MM.1S (cell line): Measurements from ENCODE around the gene SAMD13.

Experiments
- DNase-seq: peaks from one replicate; pipeline ENCODE4 v3.0.0-alpha.2; 2015
- H2AFZ ChIP-seq: fragments of 300-600 bp; sonication (generic); 2 replicates; pipeline ENCODE4 v1.6.0; 2016; ENCODE audit warnings: antibody characterized with exemption, low read length
- H3F3A ChIP-seq: fragments of 300-600 bp; sonication (generic); 2 replicates; pipeline ENCODE4 v1.6.1; 2016; ENCODE audit warnings: mild to moderate bottlenecking, antibody characterized with exemption, low read length, moderate library complexity, mixed read lengths; ENCODE audit not compliant: insufficient read depth
- H3K27ac ChIP-seq: fragments of 300-600 bp; sonication (generic); 2 replicates; pipeline ENCODE4 v1.5.1; 2016; ENCODE audit warnings: mild to moderate bottlenecking, low read length
- H3K27me3 ChIP-seq: fragments of 300-600 bp; sonication (generic); replicated peaks from 2 replicates; pipeline ENCODE4 v1.6.0; 2016; ENCODE audit warnings: low read length; ENCODE audit not compliant: insufficient read depth
- H3K36me3 ChIP-seq: fragments of 300-600 bp; sonication (generic); replicated peaks from 2 replicates; pipeline ENCODE4 v1.6.1; 2016; ENCODE audit warnings: mild to moderate bottlenecking, low read length, mixed read lengths; ENCODE audit not compliant: insufficient read depth
- H3K4me1 ChIP-seq: fragments of 300-600 bp; sonication (generic); 2 replicates; pipeline ENCODE4 v1.6.1; 2016; ENCODE audit warnings: low read length, mixed read lengths
- H3K4me2 ChIP-seq: fragments of 300-600 bp; sonication (generic); 2 replicates; pipeline ENCODE4 v1.6.0; 2016; ENCODE audit warnings: low read depth, low read length
- H3K4me3 ChIP-seq: fragments of 300-600 bp; sonication (generic); 2 replicates; pipeline ENCODE4 v1.5.1; 2016; ENCODE audit warnings: low read length, mixed read lengths
- H3K79me2 ChIP-seq: fragments of 300-600 bp; sonication (generic); 2 replicates; pipeline ENCODE4 v1.6.1; 2016; ENCODE audit warnings: mixed run types, low read length, mixed read lengths
- H3K9ac ChIP-seq: fragments of 300-600 bp; sonication (generic); 2 replicates; pipeline ENCODE4 v1.6.1; 2016; ENCODE audit warnings: low read length, mixed read lengths
- H3K9me2 ChIP-seq: fragments of 300-600 bp; sonication (generic); replicated peaks from 2 replicates; pipeline ENCODE4 v1.6.1; 2016; ENCODE audit warnings: mild to moderate bottlenecking, low read length, mixed read lengths; ENCODE audit not compliant: insufficient read depth
- H3K9me3 ChIP-seq: fragments of 300-600 bp; sonication (generic); replicated peaks from 2 replicates; pipeline ENCODE4 v1.6.1; 2016; ENCODE audit warnings: mild to moderate bottlenecking, low read length, mixed read lengths; ENCODE audit not compliant: insufficient read depth
- H4K20me1 ChIP-seq: fragments of 300-600 bp; sonication (generic); 2 replicates; pipeline ENCODE4 v1.6.1; 2016; ENCODE audit warnings: mild to moderate bottlenecking, low read length, moderate library complexity, mixed read lengths; ENCODE audit not compliant: insufficient read depth
- CTCF ChIP-seq: fragments of 300-600 bp; sonication (generic); IDR thresholded peaks from 2 replicates; pipeline ENCODE4 v1.5.1; 2016; ENCODE audit warnings: antibody characterized with exemption, low read length, mixed read lengths
- EZH2 ChIP-seq: fragments of 300-600 bp; sonication (generic); optimal IDR thresholded peaks from 2 replicates; pipeline ENCODE3; 2017; ENCODE audit warnings: low read depth, mild to moderate bottlenecking, antibody characterized with exemption, low read length, mixed read lengths
- EZH2phosphoT487 ChIP-seq: fragments of 300-600 bp; sonication (generic); IDR thresholded peaks from 2 replicates; pipeline ENCODE4 v1.6.1; 2018; ENCODE audit warnings: antibody characterized with exemption, low read length

The SAMD13 gene

GRCh38 chr1:84299536-84300170 lies 1.9 kb upstream of the SAMD13 start:
- Histone ChIP-seq H3K79me2 (no peaks in the 10 kb centered on the region), H3K27ac (no peak overlapping the region), H3K36me3 (no peaks in the 10 kb centered on the region), H3K9me3 (no peaks in the 10 kb centered on the region), H3F3A (no peaks in the 10 kb centered on the region), H3K9me2 (no peaks in the 10 kb centered on the region), H3K27me3 (no peaks in the 10 kb centered on the region), H4K20me1 (no peaks in the 10 kb centered on the region), H3K4me1 (no peaks in the 10 kb centered on the region), H3K9ac (no peak overlapping the region), H3K4me2 (no peak overlapping the region; the same call in 1 of the 2 replicates), H3K4me3 (no peak overlapping the region), H2AFZ (no peak overlapping the region)
- TF ChIP-seq CTCF: no peak
- no peak for TF ChIP-seq EZH2
- no peak for TF ChIP-seq EZH2phosphoT487
- no peak for DNase-seq

GRCh38 chr1:84300501-84300900 lies 1.0 kb upstream of the SAMD13 start:
- Histone ChIP-seq H3K27me3 (no peaks in the 10 kb centered on the region), H3K9me3 (no peaks in the 10 kb centered on the region), H2AFZ (no peak overlapping the region), H3K9ac (no peak overlapping the region), H3K4me1 (no peaks in the 10 kb centered on the region), H3F3A (no peaks in the 10 kb centered on the region), H3K4me2 (no peak overlapping the region), H3K36me3 (no peaks in the 10 kb centered on the region), H3K27ac (no peak overlapping the region), H3K4me3 (no peak overlapping the region), H3K9me2 (no peaks in the 10 kb centered on the region), H3K79me2 (no peaks in the 10 kb centered on the region), H4K20me1 (no peaks in the 10 kb centered on the region)
- no peak for TF ChIP-seq EZH2phosphoT487
- TF ChIP-seq EZH2: no peak
- TF ChIP-seq CTCF: no peak
- DNase-seq: no peak

GRCh38 chr1:84301785-84302385 lies 377 bp downstream of the SAMD13 start:
- Histone ChIP-seq H3K36me3 (no peaks in the 10 kb centered on the region), H4K20me1 (no peaks in the 10 kb centered on the region), H3K9me2 (no peaks in the 10 kb centered on the region), H2AFZ (no peak overlapping the region), H3K27me3 (no peaks in the 10 kb centered on the region), H3K4me3 (no peak overlapping the region), H3K9ac (no peak overlapping the region), H3K4me2 (no peak overlapping the region), H3K79me2 (no peaks in the 10 kb centered on the region), H3F3A (no peaks in the 10 kb centered on the region), H3K4me1 (no peaks in the 10 kb centered on the region), H3K27ac (no peak overlapping the region), H3K9me3 (no peaks in the 10 kb centered on the region)
- TF ChIP-seq CTCF: no peak
- no peak for TF ChIP-seq EZH2
- no peak for DNase-seq
